H54 (cell line): ENCODE results near the gene GAB1.

Experiments used
- DNase-seq: peaks from one replicate; pipeline ENCODE4 v3.0.0; 2011; ENCODE audit warnings: low spot score, mixed read lengths; ENCODE audit not compliant: insufficient read length
- FAIRE-seq: peaks from 3 replicates; lab custom pipeline; 2011; peaks lifted over from hg19 to GRCh38; lab: Jason Lieb, UNC
- POLR2A ChIP-seq: IDR thresholded peaks from 2 replicates; pipeline ENCODE4 v1.6.1; 2011; ENCODE audit warnings: low read depth, mild to moderate bottlenecking, low read length

Gene GAB1

GRCh38 chr4:143441678-143442077 is 105.0 kb downstream of the GAB1 start:
- no peak for FAIRE-seq
- DNase-seq: no peak
- TF ChIP-seq POLR2A: no peak

- no peak for TF ChIP-seq POLR2A
- no peak for FAIRE-seq
- DNase-seq: no peak
These were observed 107.1 kb downstream of the GAB1 start for GRCh38 chr4:143443728-143444127.

GRCh38 chr4:143451186-143451585 is 114.5 kb downstream of the GAB1 start:
- DNase-seq (no peak), FAIRE-seq (no peak)
- TF ChIP-seq POLR2A: no peak

GRCh38 chr4:143455211-143455610 is 118.5 kb downstream of the GAB1 start:
- FAIRE-seq (no peak), DNase-seq (no peak)
- TF ChIP-seq POLR2A: no peak

- TF ChIP-seq POLR2A: no peak
- DNase-seq: no peak
- FAIRE-seq: no peak
These were observed 122.3 kb downstream of the GAB1 start for GRCh38 chr4:143458966-143459365.

GRCh38 chr4:143473334-143474126 is 136.9 kb downstream of the GAB1 start:
- no peak for TF ChIP-seq POLR2A
- FAIRE-seq (no peak), DNase-seq (no peak)

GRCh38 chr4:143477487-143477886 is 140.8 kb downstream of the GAB1 start:
- no peak for DNase-seq
- TF ChIP-seq POLR2A: no peak
- no peak for FAIRE-seq

GRCh38 chr4:143481361-143481760 is 144.7 kb downstream of the GAB1 start:
- FAIRE-seq: no peak
- no peak for DNase-seq
- no peak for TF ChIP-seq POLR2A

- DNase-seq (no peak), FAIRE-seq (peak; percentile 36)
- TF ChIP-seq POLR2A: no peak
These were observed 146.2 kb downstream of the GAB1 start for GRCh38 chr4:143482840-143483239.

- TF ChIP-seq POLR2A: no peak
- no peak for FAIRE-seq
- DNase-seq: no peak
These were observed 149.6 kb downstream of the GAB1 start for GRCh38 chr4:143486314-143486713.

- no peak for FAIRE-seq
- no peak for TF ChIP-seq POLR2A
- DNase-seq: no peak
These were observed 152.0 kb downstream of the GAB1 start for GRCh38 chr4:143488687-143489086.

GRCh38 chr4:143489106-143489505 is 152.4 kb downstream of the GAB1 start:
- no peak for TF ChIP-seq POLR2A
- FAIRE-seq (no peak), DNase-seq (no peak)

- TF ChIP-seq POLR2A: no peak
- no peak for DNase-seq
- no peak for FAIRE-seq
These were observed 161.3 kb downstream of the GAB1 start for GRCh38 chr4:143498021-143498420.

GRCh38 chr4:143502231-143502630 is 165.6 kb downstream of the GAB1 start:
- TF ChIP-seq POLR2A: no peak
- DNase-seq (no peak), FAIRE-seq (no peak)

- DNase-seq: no peak
- no peak for TF ChIP-seq POLR2A
- FAIRE-seq: no peak
These were observed 169.4 kb downstream of the GAB1 start for GRCh38 chr4:143506031-143506430.

GRCh38 chr4:143511906-143512305 is 175.2 kb downstream of the GAB1 start:
- DNase-seq (no peak), FAIRE-seq (no peak)
- TF ChIP-seq POLR2A: no peak
